PC-9 (cell line): ENCODE data around the gene CPNE7.

ENCODE experiments used
- EZH2 ChIP-seq: fragments of 200-600 bp; sonication (generic); IDR thresholded peaks from 2 replicates; pipeline ENCODE4 v1.8.0; 2017; ENCODE audit warnings: antibody characterized with exemption, low read depth
- TF ChIP-seq, protein P1 (sequence below): fragments of 200-600 bp; sonication (generic); conservative IDR thresholded peaks from 2 replicates; pipeline ENCODE4 v1.6.1; 2017; ENCODE audit warnings: mixed run types, antibody characterized with exemption, mild to moderate bottlenecking, moderate library complexity

DNA sequence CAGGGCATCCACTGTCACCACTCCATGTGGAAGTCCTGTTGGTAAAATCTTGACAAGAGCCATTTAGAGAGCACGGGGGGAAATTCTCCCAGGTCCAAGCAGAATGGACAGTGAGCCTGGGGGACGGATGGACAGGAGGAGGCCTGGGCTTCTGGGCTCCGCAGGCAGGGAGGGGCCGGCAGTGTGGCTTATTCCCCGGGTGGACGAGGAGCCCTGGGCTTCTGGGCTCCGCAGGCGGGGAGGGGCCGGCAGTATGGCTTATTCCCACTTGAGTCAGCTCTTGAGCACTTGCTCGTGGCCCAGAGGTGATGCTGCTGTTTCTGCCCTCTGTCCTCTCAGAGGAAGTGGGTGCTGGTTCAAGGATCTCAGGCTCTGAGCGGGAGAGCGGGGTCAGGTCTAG lies 37.3 kb upstream of the CPNE7 start:
- TF ChIP-seq EZH2: no peak
- TF ChIP-seq, protein P1, sequence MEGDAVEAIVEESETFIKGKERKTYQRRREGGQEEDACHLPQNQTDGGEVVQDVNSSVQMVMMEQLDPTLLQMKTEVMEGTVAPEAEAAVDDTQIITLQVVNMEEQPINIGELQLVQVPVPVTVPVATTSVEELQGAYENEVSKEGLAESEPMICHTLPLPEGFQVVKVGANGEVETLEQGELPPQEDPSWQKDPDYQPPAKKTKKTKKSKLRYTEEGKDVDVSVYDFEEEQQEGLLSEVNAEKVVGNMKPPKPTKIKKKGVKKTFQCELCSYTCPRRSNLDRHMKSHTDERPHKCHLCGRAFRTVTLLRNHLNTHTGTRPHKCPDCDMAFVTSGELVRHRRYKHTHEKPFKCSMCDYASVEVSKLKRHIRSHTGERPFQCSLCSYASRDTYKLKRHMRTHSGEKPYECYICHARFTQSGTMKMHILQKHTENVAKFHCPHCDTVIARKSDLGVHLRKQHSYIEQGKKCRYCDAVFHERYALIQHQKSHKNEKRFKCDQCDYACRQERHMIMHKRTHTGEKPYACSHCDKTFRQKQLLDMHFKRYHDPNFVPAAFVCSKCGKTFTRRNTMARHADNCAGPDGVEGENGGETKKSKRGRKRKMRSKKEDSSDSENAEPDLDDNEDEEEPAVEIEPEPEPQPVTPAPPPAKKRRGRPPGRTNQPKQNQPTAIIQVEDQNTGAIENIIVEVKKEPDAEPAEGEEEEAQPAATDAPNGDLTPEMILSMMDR: no peak
